GM19099 (cell line): ENCODE data around the gene GPC6.

ENCODE experiments used
- POLR2A ChIP-seq: IDR thresholded peaks from 3 replicates; pipeline ENCODE4 v1.6.1; 2011; ENCODE audit warnings: low read depth; ENCODE audit not compliant: insufficient read length; ENCODE audit errors: extremely low read depth

GPC6 gene

DNA sequence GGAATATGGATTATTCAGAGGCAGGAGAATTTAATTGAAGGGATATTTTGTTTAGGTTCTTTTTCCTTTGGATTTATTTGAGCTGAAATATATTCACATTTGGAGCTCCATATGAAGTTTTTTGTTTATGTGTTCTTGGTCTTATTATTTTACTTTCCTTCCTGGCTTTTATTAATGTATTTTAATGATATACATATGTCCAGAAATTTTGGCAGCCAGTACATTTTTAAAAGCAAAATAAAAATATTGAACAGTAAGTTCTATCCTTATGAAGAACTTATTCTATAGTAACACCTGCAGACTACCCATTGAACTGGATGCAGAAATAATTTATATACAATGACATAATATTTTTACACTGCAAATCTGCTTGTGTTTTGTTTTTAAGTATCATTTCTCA is 323.6 kb downstream of the GPC6 start:
- TF ChIP-seq POLR2A = no peak

DNA sequence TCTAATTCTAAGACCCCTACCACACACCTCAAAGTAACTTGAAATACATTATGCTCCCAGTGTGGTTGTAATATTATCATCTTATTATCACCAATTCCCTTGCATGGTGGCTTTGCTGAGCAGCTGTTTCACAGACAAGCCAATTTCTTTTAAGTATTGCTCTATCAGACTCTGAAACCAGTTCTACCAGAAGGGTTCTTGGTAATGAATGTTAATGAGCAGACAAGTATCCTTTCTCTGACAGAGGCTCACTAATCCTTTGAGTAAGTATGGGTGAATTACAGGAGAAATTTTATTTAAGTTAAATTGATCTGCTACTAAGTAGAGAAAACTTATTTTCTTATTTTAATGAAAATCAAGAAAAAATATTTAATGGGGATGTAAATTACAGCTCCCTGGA is 326.0 kb downstream of the GPC6 start:
- no peak for TF ChIP-seq POLR2A

DNA sequence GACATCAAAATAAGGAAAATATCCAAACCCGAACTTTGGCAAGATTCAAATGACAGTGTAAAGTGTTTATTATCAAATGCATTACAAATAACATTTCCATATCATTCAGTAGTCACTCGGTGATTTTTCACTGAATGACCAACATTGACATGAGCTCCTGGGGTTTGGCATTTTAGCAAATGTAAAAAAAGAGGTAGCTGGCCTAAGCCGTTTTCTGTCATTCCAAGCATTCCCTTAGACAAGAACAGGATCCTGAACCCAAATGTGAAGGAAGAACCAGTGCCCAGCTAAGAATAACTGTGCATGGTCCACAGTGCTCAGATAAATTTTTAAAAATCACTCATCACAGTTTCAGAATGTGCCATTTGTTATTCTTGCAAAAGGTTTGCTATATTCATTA is 327.9 kb downstream of the GPC6 start:
- TF ChIP-seq POLR2A = no peak

DNA sequence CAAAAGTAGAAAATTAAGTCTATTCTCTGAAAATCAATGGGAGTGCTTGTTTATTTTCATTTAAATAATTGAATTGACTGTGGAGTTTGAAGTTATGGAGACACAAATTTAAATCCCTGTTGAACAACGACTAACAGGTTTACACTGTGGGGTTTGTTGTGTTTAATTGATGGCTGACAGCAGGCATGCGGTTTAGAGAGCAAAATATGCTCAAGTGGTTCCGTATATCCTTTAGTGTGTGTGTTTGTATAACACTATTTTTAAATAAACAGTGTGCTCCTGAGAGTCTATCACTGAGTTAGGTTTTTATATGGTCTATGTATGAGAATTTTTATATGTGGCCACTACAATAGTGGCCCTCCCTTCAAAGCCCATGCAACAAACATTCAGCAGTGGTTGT is 332.0 kb downstream of the GPC6 start:
- no peak for TF ChIP-seq POLR2A

DNA sequence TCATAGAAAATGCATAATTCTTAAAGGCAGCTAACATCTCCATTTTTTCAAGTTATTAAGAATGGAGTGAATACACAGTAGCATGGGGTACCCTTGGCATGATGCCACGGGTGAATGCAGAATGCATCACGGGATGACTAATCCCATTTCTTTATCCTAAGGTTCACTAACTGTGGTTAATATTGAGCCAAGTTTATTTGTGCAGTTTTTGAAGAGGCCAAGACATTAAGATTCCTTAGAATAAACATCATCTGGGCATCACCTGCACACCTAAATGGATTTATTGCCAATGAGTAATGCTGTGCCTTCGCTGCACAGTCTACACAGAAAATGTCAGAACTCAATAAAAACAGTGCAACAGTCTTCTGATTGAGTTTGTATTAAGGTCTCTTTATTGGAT is 333.1 kb downstream of the GPC6 start:
- no peak for TF ChIP-seq POLR2A

DNA sequence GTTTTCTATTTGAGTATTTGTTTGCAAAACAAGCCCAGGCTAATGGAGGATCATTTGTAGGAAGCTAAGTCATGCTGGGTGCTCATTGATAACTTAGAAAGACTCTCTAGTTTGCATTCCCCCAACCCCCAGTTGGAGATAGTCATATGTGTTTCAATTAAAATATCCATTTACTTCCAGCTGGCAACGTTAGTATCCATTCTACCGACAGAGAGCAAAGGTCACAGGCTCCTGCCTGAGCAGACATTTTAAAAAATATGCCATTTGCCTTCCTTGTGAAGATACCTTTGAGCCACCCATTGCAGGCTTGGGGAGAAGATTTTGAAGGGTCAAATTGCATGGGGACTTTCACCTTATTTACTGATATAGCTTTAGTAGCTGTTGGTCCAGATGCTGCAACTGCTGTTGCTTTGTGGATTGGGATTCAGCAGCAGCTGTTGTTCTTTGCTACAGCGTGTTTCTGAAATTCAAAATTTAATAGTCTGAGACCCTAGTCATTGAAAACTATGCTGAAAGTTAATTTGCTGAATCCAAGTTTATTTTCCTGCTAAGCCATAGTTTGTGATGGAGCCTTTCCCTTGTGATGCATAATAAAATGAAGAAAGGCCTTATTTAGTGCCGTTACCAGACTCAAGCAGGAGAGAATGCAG is 335.1 kb downstream of the GPC6 start:
- TF ChIP-seq POLR2A = no peak

DNA sequence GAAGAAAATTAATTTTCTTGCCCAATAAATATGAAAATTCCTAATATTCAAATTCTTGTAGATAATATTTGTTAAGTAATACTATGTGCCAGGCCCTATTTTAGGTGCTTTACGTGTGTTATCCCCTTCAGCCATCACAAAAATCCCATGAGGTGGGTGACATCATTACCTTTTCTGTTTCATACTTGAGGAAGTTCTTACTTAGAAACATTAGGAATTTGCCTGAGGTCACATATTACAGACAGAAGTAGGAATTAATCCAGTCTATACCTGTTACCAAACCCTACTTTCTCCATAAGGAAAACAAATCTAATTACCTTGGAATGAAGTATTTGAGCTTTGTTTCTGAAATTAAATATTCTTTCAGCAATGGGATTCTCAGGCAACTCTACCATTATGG is 336.1 kb downstream of the GPC6 start:
- no peak for TF ChIP-seq POLR2A

DNA sequence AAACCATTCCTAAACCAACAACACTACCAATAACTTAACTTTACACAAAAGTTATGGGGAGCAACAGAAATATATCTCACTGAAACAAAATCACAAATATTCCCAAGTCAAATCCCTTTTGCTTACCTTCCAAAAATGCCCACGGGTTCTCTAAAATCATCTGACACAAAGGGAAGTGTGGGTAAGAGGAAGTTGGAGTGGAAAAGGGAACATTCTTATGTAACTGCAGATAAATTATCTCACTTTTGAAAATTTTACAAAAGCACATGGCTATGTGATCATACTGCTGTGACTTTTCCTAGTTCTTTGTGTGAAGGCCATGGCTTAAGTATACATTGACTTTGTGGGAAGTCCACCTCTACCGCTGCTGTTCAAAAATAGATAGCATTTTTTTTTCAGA is 350.5 kb downstream of the GPC6 start:
- no peak for TF ChIP-seq POLR2A

DNA sequence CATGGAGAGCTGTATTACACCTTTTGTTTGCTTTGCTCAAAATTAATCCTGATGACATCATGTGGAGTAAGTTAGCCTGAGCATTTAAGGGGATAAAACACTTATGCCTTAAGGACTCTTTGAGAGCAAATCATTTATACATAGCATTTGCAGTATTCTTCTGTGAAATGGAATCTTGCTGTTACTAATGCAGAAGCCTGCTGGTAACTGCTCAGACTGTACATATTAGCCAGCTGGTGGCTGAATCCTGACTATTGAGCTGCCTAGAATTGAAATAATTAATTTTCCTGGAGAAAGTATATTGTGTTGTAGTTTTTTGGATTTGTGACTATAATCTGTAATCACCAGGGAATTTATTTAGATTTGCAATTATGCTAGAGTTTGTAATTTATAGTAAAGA is 363.2 kb downstream of the GPC6 start:
- no peak for TF ChIP-seq POLR2A

DNA sequence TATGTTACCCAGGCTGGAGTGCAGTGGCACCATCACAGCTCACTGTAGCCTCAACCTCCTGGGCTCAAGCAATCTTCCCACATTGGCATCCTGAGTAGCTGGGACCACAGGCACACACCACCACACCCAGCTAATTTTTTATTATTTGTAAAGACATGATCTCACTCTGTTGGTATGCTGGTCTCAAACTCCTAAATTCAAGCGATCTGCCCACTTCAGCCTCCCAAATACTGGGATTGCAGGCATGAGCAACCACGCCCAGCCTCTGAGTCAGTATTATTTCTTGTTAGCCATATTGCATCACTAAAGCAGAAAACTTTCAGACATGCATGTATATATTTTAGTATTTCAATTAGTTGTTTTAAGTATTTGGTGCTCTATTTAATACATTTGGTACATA is 376.4 kb downstream of the GPC6 start:
- no peak for TF ChIP-seq POLR2A

DNA sequence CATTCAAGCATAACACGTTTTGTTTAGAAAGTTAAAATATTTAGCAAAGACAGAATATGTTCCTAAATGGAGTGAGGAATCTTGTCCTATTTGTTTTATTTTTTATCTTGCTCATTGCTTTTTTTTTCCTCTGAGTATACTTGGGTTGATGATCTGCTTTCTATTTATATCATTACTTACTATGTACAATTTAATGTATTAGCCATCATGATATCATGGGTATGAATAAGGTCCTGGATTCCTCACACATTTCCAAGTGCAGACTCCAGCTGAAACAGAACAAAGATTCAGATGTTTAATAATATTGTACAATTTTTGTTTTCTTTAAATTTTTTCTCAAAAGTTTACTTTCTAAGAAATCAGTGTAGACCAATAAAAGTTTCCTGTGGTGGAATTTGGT is 388.2 kb downstream of the GPC6 start:
- no peak for TF ChIP-seq POLR2A

DNA sequence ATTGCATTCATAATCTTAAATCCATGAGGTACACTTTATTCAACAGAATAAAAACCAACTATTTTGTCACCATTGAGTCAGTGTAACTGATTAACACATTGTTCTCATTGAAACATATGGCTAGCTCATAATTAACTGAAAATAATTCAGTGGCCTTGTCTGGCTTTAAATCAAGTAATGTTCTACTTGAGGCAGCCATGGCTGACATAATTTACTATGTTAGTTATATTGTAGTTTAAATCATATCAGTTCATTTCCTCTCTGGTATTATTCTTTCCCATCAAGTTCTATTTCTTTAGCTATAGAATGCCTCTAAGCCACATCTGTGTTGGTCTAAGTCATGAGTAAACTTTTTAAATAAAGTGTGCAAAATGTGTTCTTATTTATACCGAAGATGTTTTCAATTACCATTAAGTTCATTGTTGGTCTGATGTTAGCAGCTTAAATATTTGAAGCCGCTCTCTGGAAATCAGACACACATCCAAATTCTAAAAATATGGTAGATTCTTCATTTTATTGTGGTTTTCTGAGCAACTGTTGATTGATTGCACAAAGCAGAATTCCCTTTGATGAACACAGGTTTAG is 393.7 kb downstream of the GPC6 start:
- TF ChIP-seq POLR2A = no peak

DNA sequence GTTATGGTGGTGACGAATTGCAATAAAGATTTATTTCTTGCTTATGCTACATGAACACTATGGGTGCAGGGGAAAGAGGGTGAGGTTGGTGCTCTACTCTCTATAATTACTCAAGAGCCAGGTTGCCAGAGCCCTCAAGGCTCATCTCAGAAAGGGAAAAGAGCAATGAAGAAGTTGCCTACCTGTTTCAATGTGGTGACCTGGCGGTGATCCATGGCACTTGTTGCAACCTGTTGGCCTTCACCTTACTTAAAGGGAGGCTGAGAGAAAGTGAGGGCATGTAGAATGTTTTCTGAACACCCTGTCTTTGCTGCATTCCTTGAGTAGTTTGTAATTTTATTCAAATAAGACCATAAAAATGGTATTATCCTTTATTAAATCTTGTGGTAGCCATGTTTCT is 394.4 kb downstream of the GPC6 start:
- no peak for TF ChIP-seq POLR2A

DNA sequence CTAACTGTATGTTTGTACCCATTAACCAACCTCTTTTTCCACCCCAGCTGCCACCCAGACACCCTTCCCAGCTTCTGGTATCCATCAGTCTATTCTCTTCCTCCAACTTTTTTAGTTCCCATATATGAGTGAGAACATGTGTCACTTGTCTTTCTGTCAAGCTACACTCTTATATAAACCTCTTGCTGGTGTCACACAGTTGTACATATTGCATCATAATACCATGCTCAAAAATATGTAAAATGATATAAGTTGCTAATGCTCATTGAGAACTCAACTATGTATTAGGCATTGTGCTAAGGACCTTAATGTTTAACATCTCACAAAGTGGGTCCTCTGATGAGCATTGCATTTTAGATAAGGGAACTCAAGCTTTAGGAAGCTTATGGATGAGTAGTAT is 395.4 kb downstream of the GPC6 start:
- no peak for TF ChIP-seq POLR2A

DNA sequence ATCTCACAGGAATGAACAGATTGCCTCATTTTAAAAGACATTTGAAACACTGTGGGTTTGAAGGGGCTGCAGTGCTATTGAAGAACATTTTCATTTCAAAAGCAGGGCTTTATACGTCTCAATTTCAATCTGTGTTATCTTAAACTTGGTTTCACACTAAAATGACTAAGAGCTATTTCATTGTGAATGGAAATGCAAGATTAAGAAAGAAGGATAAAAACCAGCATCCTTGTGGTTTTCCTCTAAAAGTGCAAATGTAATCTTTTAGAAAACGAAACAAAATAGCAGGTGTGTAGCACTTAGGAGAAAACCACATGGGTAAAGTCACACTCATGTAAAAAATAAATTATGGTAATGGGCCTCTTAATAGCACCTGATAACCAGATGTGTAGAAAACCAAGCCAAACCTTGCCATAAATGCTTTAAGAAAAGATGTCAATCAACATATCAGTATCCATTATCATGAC is 397.7 kb downstream of the GPC6 start:
- no peak for TF ChIP-seq POLR2A

DNA sequence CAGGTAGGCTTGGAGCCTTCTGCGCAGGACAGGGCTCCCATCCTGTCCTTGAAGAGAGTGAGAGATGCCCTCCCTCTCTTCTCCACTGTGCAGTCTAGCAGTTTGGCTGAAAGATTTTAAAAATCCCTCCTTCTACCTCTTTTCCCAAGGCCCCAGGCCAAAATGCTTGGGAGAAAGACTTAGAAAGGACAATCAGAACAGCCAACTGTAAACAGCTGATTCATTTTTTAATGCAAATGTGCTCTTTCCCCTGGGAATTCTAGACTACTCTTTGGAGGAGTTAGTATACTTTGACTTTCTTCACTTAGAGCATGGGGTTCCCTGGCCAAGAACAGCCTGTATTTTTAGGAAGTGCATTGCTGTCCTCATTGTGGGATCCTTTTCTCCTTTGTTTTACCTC is 398.9 kb downstream of the GPC6 start:
- no peak for TF ChIP-seq POLR2A
